CD14-positive monocyte (primary cell): ENCODE data around the gene ENPP4. TPM values are rescaled to one million over a fixed set of nuclear protein-coding genes. Genes with fewer than 3 reads are reported as not detected.

Experiments
- DNase-seq, 3 donors: peaks; one replicate each; pipeline ENCODE4 v3.0.0-alpha.2; 2011 to 2022
- H2AFZ ChIP-seq: 2 replicates; pipeline ENCODE4 v1.6.0; 2012; ENCODE audit warnings: mild to moderate bottlenecking, low read depth, low read length, inconsistent platforms; ENCODE audit not compliant: insufficient read depth, poor library complexity, severe bottlenecking
- H3K27ac ChIP-seq, 2 donors: 1 replicate in 1 of 2; 2 replicates in 1 of 2; pipeline ENCODE4 v1.5.1; 2012 to 2013; ENCODE audit warnings: low read length in 2 of 2, control low read depth in 1 of 2, inconsistent platforms in 1 of 2, low read depth in 1 of 2, mild to moderate bottlenecking in 1 of 2
- H3K27me3 ChIP-seq, 2 donors: one replicate each; pipeline versions ENCODE4 v1.6.0 to v1.6.1; 2011 to 2013; ENCODE audit warnings: low read length in 2 of 2; ENCODE audit not compliant: control insufficient read depth in 2 of 2, insufficient read depth in 2 of 2
- H3K36me3 ChIP-seq, 2 donors: replicated peaks in 1 of 2; 1 replicate in 1 of 2; 2 replicates in 1 of 2; pipeline versions ENCODE4 v1.5.1 to v1.6.1; 2012 to 2013; ENCODE audit warnings: low read length in 2 of 2, control low read depth in 1 of 2, inconsistent platforms in 1 of 2, mild to moderate bottlenecking in 1 of 2; ENCODE audit not compliant: insufficient read depth in 2 of 2, control insufficient read depth in 1 of 2
- H3K4me1 ChIP-seq, 2 donors: 1 replicate in 1 of 2; 2 replicates in 1 of 2; pipeline versions ENCODE4 v1.5.1 to v1.6.1; 2012 to 2013; ENCODE audit warnings: low read length in 2 of 2, control low read depth in 1 of 2, inconsistent platforms in 1 of 2, mild to moderate bottlenecking in 1 of 2, moderate library complexity in 1 of 2; ENCODE audit not compliant: insufficient read depth in 2 of 2, control insufficient read depth in 1 of 2
- H3K4me2 ChIP-seq: replicated peaks from 2 replicates; pipeline ENCODE3; 2012; ENCODE audit warnings: low read length, moderate library complexity, mild to moderate bottlenecking; ENCODE audit not compliant: poor library complexity, severe bottlenecking; ENCODE audit errors: extremely low read depth
- H3K4me3 ChIP-seq, 3 experiments: fragments of 200-600 bp in 1 of 3; sonication (generic) in 1 of 3; replicated peaks in 1 of 3; 1 replicate in 2 of 3; 2 replicates in 1 of 3; pipeline ENCODE4 v1.5.1; 2011 to 2013; ENCODE audit warnings: low read length in 3 of 3, mild to moderate bottlenecking in 3 of 3, control low read depth in 2 of 3, low read depth in 2 of 3, inconsistent platforms in 1 of 3, moderate library complexity in 1 of 3
- H3K79me2 ChIP-seq: 2 replicates; pipeline ENCODE4 v1.6.0; 2012; ENCODE audit warnings: mild to moderate bottlenecking, control low read depth, inconsistent platforms, low read length, moderate library complexity; ENCODE audit not compliant: insufficient read depth
- H3K9ac ChIP-seq: 2 replicates; pipeline ENCODE4 v1.6.0; 2017; ENCODE audit warnings: low read length, mild to moderate bottlenecking; ENCODE audit not compliant: insufficient read depth, poor library complexity, severe bottlenecking
- H3K9me3 ChIP-seq, 2 donors: replicated peaks in 1 of 2; 1 replicate in 1 of 2; 2 replicates in 1 of 2; pipeline versions ENCODE4 v1.5.1 to v1.6.1; 2012 to 2013; ENCODE audit warnings: low read length in 2 of 2, control low read depth in 1 of 2; ENCODE audit not compliant: control insufficient read depth in 1 of 2, insufficient read depth in 1 of 2
- H4K20me1 ChIP-seq: 2 replicates; pipeline ENCODE4 v1.6.0; 2012; ENCODE audit warnings: mild to moderate bottlenecking, low read length, control low read depth, moderate library complexity; ENCODE audit not compliant: insufficient read depth
- H3K27ac Mint-ChIP-seq, 7 donors: one replicate each; pipeline ENCODE4 v1.8.0; 2020; ENCODE audit warnings: mild to moderate bottlenecking in 7 of 7, mixed read lengths in 7 of 7, moderate library complexity in 6 of 7, inconsistent platforms in 2 of 7
- H3K27me3 Mint-ChIP-seq, 3 donors: one replicate each; pipeline ENCODE4 v1.8.0; 2021 to 2022; ENCODE audit warnings: low read depth in 3 of 3, mild to moderate bottlenecking in 3 of 3, mixed read lengths in 3 of 3, moderate library complexity in 3 of 3, inconsistent platforms in 1 of 3
- H3K36me3 Mint-ChIP-seq, 2 donors: one replicate each; pipeline ENCODE4 v1.8.0; 2020; ENCODE audit warnings: mixed read lengths in 2 of 2, inconsistent platforms in 1 of 2, mild to moderate bottlenecking in 1 of 2
- H3K4me1 Mint-ChIP-seq: one replicate; pipeline ENCODE4 v1.8.0; 2020; ENCODE audit warnings: mild to moderate bottlenecking, mixed read lengths
- H3K4me3 Mint-ChIP-seq, 2 donors: one replicate each; pipeline ENCODE4 v1.8.0; 2020; ENCODE audit warnings: mild to moderate bottlenecking in 2 of 2, mixed read lengths in 2 of 2, moderate library complexity in 1 of 2
- H3K9me3 Mint-ChIP-seq, 7 donors: one replicate each; pipeline ENCODE4 v1.8.0; 2020 to 2022; ENCODE audit warnings: mixed read lengths in 7 of 7, mild to moderate bottlenecking in 6 of 7, moderate library complexity in 6 of 7, inconsistent platforms in 2 of 7
- WGBS: methylation state at CpG from one replicate; pipeline ENCODE4 v1.1.5; 2013; ENCODE audit warnings: missing lambda C conversion rate; ENCODE audit not compliant: insufficient coverage; 5-methylcytosine and 5-hydroxymethylcytosine counted together
- intact Hi-C, 2 donors: fragments of 100-400 bp; cut with micrococcal nuclease; formaldehyde crosslinking; loops; one replicate each; pipeline versions ENCODE4 v1.15.0 to v1.15.1; 2023
- polyA plus RNA-seq, 3 donors: library from polyadenylated mRNA; depleted of rRNA in 1 of 3; unstranded in 2 of 3; stranded (reverse) in 1 of 3; fragments of 300-500 nt in 2 of 3; fragments of >200 nt in 1 of 3; fragmentation: Illumina TruSeq in 2 of 3; gene quantifications; 1 replicate in 2 of 3; 2 replicates in 1 of 3; pipeline ENCODE4 v1.2.3, GENCODE V29; 2012 to 2021
- TF ChIP-seq, protein P1 (sequence below): fragments of 200-600 bp; IDR thresholded peaks from one replicate; pipeline ENCODE4 v1.8.0; 2022; ENCODE audit warnings: antibody characterized with exemption, mild to moderate bottlenecking

Gene ENPP4
- polyA plus RNA-seq, 3 donors = 1.1 to 1.7 (median 1.3) TPM

DNA sequence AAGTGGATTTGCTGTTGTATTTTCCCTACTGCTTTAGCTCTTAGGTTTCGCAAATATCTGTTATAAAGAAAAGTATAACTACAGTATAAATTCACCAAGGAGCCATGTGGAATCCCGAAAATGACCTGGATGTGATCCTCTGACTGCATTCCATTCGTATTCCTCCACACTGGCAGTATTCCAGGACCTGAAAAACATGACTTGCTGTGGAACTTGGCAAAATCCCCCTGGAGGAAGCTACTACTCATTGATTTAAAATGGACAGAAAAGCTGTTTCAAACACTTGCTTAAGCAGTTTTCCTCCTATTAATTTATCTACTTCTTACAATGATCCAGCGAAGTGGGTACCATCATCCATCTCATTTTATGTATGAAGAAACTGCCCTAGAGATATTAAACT lies 54.3 kb downstream of the ENPP4 start:
- H3K9me3 Mint-ChIP-seq = peaks cover 0 to 1% (median 0%) of the 10 kb centered on the region in 7 donors
- no peaks in the 10 kb centered on the region for H4K20me1 ChIP-seq
- no peaks in the 10 kb centered on the region for H3K36me3 Mint-ChIP-seq
- H3K79me2 ChIP-seq = no peaks in the 10 kb centered on the region
- H3K9me3 ChIP-seq = no peaks in the 10 kb centered on the region
- no peak overlapping the region for H3K4me3 Mint-ChIP-seq
- no peak overlapping the region for H3K27ac Mint-ChIP-seq
- no peak for DNase-seq
- no peaks in the 10 kb centered on the region for H3K36me3 ChIP-seq
- no peak overlapping the region for H2AFZ ChIP-seq
- H3K27me3 ChIP-seq = no peaks in the 10 kb centered on the region
- TF ChIP-seq, protein P1, sequence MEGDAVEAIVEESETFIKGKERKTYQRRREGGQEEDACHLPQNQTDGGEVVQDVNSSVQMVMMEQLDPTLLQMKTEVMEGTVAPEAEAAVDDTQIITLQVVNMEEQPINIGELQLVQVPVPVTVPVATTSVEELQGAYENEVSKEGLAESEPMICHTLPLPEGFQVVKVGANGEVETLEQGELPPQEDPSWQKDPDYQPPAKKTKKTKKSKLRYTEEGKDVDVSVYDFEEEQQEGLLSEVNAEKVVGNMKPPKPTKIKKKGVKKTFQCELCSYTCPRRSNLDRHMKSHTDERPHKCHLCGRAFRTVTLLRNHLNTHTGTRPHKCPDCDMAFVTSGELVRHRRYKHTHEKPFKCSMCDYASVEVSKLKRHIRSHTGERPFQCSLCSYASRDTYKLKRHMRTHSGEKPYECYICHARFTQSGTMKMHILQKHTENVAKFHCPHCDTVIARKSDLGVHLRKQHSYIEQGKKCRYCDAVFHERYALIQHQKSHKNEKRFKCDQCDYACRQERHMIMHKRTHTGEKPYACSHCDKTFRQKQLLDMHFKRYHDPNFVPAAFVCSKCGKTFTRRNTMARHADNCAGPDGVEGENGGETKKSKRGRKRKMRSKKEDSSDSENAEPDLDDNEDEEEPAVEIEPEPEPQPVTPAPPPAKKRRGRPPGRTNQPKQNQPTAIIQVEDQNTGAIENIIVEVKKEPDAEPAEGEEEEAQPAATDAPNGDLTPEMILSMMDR = no peak
- intact Hi-C loops = no loop called here
- H3K27ac ChIP-seq = no peak overlapping the region
- H3K4me3 ChIP-seq = no peak overlapping the region
- no peaks in the 10 kb centered on the region for H3K4me1 Mint-ChIP-seq
- H3K27me3 Mint-ChIP-seq = peaks cover 2 to 6% (median 5%) of the 10 kb centered on the region in 3 donors
- no peaks in the 10 kb centered on the region for H3K4me1 ChIP-seq
- no peak overlapping the region for H3K4me2 ChIP-seq
- 100% methylated on average over 2 of the region's 4 CpGs for WGBS
- no peak overlapping the region for H3K9ac ChIP-seq

DNA sequence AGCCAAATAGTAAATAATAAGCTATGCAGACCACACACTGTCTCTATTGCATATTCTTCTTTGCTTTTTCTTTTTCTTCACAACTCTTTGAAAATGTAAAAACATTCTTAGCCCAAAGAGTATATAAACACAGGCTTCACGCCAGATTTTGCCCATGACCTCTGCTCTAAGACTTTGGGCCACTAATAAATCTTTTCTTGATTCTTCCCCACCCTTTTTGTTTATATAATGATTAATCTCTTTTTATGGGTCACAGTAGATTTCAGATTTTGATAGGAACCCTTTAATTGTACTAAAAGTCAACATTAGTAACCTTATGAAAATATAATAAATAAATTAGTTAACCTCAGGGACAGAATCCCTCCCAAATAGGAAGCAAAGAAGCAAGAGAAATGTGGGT lies 56.8 kb downstream of the ENPP4 start:
- WGBS = no CpG with 5 or more reads among the region's 1 CpG
- no peaks in the 10 kb centered on the region for H3K27me3 ChIP-seq
- intact Hi-C loops = no loop called here
- H3K79me2 ChIP-seq = no peaks in the 10 kb centered on the region
- DNase-seq = no peak
- no peak overlapping the region for H3K27ac ChIP-seq
- no peaks in the 10 kb centered on the region for H4K20me1 ChIP-seq
- peaks cover 0 to 1% (median 0%) of the 10 kb centered on the region in 7 donors for H3K9me3 Mint-ChIP-seq
- no peak overlapping the region for H3K4me3 ChIP-seq
- H3K27ac Mint-ChIP-seq = no peak overlapping the region
- H3K4me1 Mint-ChIP-seq = no peaks in the 10 kb centered on the region
- H3K4me2 ChIP-seq = no peak overlapping the region
- H3K4me1 ChIP-seq = no peaks in the 10 kb centered on the region
- no peak overlapping the region for H2AFZ ChIP-seq
- no peaks in the 10 kb centered on the region for H3K36me3 Mint-ChIP-seq
- TF ChIP-seq, protein P1 = no peak
- no peaks in the 10 kb centered on the region for H3K36me3 ChIP-seq
- H3K9ac ChIP-seq = no peak overlapping the region
- H3K9me3 ChIP-seq = no peaks in the 10 kb centered on the region
- H3K27me3 Mint-ChIP-seq = peaks cover 2 to 5% (median 3%) of the 10 kb centered on the region in 3 donors
- H3K4me3 Mint-ChIP-seq = no peak overlapping the region
